ENCODE results near the gene MAP3K21. TPM values are rescaled to one million over a fixed set of nuclear protein-coding genes. Genes with fewer than 3 reads are reported as not detected.

MAP3K21 gene
- total and polyA plus RNA-seq, 2 of the 8 experiments (the other 6 are each of a cell fraction or from before 2014, with no cell fraction given) = 21.2 to 21.8 TPM

GRCh38 chr1:233326319-233326718 lies 1.2 kb upstream of the MAP3K21 start (continued):
- no peak for TF ChIP-seq E2F6 (IDR thresholded peaks at IDR 0.05)
- TF ChIP-seq SIX5 (IDR thresholded peaks at IDR 0.05; ENCODE audit: low read depth, low read length) = no peak

All from H1 (cell line).